Measurements from ENCODE around the gene PTPRN2. TPM values are rescaled to one million over a fixed set of nuclear protein-coding genes. Genes with fewer than 3 reads are reported as not detected.

The PTPRN2 gene
- total and polyA plus RNA-seq, 2 of the 8 experiments (the other 6 are each of a cell fraction or from before 2014, with no cell fraction given): 2.6 to 4.5 TPM

GRCh38 chr7:158004123-158004490, 583.5 kb downstream of the PTPRN2 start (continued):
- TF ChIP-seq CHD7 (IDR thresholded peaks at IDR 0.05; ENCODE audit: insufficient replicate concordance, low read length) (no peak), SP4 (IDR thresholded peaks at IDR 0.05; ENCODE audit: low read length) (no peak), MAFK (IDR thresholded peaks at IDR 0.05; ENCODE audit: low read depth, low read length) (no peak), KDM5A (IDR thresholded peaks at IDR 0.05; ENCODE audit: low read length) (no peak), TAF7 (optimal IDR thresholded peaks at IDR 0.05; ENCODE audit: borderline replicate concordance, low read depth, low read length) (no peak), SRF (IDR thresholded peaks at IDR 0.05; ENCODE audit: low read depth, low read length) (no peak), USF2 (IDR thresholded peaks at IDR 0.05; ENCODE audit: low read length) (no peak), ASH2L (IDR thresholded peaks at IDR 0.05; ENCODE audit: low read length) (no peak), RFX5 (IDR thresholded peaks at IDR 0.05; ENCODE audit: borderline replicate concordance, low read depth, low read length) (no peak), POU5F1 (IDR thresholded peaks at IDR 0.05; ENCODE audit: low read depth, low read length) (no peak), CEBPB (IDR thresholded peaks at IDR 0.05; ENCODE audit: low read depth, low read length) (no peak)

All from H1 (cell line).